GM12874 (cell line): ENCODE data around the gene ATP2A2.

Experiments used
- TF ChIP-seq, protein P1 (sequence below): IDR thresholded peaks from 2 replicates; pipeline ENCODE4 v1.5.1; 2011; ENCODE audit warnings: low read depth, mild to moderate bottlenecking, control low read depth, low read length, moderate library complexity; ENCODE audit not compliant: insufficient read depth

ATP2A2 gene

DNA sequence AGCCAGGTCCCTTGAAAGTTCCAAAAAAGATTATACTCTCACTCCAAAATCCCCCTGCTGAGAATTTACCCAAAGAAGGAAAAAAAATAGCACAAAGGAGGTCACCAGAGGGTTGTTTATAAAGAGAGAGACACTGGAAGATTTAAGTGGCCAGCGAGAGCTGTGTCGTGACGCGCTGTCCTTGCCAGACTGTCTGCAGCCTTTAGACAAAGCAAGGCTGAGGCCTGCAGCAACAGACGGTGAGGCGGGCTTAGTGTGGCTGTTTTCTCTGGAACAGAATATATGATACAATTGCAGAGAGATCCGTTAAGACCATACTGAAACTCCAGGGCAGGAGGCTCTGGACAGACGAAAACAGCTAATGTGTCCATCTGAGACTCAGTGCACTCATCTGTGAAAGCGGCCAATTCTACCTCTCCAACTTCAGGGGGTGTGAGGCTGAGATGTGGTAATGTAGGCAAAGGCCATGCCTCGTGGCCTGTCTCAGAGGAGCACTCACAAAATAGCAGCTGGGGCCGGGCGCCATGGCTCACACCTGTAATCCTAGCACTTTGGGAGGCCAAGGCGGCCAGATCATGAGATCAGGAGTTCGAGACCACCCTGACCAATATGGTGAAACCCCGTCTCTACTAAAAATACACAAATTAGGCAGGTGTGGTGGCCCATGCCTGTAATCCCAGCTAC is 86.3 kb downstream of the ATP2A2 start:
- TF ChIP-seq, protein P1, sequence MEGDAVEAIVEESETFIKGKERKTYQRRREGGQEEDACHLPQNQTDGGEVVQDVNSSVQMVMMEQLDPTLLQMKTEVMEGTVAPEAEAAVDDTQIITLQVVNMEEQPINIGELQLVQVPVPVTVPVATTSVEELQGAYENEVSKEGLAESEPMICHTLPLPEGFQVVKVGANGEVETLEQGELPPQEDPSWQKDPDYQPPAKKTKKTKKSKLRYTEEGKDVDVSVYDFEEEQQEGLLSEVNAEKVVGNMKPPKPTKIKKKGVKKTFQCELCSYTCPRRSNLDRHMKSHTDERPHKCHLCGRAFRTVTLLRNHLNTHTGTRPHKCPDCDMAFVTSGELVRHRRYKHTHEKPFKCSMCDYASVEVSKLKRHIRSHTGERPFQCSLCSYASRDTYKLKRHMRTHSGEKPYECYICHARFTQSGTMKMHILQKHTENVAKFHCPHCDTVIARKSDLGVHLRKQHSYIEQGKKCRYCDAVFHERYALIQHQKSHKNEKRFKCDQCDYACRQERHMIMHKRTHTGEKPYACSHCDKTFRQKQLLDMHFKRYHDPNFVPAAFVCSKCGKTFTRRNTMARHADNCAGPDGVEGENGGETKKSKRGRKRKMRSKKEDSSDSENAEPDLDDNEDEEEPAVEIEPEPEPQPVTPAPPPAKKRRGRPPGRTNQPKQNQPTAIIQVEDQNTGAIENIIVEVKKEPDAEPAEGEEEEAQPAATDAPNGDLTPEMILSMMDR, result no peak

DNA sequence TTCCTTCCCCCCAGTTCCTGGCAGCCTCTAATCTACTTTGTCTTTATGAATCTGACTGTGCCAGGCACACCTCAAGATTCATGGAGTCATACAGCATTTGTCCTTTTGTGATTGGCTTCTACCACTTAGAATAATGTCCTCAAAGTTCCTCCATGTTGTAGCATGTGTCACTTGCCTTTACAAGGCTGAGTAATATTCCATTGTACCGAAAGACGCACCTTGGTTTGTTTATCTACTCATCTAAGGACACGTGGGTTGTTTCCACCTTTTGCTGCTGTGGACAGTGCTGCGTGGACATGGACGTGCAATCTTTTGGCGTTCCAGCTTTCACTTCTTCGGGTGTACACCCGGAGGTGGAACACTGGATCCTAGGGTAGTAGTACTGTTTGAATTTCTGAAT is 88.9 kb downstream of the ATP2A2 start:
- TF ChIP-seq, protein P1, result no peak

DNA sequence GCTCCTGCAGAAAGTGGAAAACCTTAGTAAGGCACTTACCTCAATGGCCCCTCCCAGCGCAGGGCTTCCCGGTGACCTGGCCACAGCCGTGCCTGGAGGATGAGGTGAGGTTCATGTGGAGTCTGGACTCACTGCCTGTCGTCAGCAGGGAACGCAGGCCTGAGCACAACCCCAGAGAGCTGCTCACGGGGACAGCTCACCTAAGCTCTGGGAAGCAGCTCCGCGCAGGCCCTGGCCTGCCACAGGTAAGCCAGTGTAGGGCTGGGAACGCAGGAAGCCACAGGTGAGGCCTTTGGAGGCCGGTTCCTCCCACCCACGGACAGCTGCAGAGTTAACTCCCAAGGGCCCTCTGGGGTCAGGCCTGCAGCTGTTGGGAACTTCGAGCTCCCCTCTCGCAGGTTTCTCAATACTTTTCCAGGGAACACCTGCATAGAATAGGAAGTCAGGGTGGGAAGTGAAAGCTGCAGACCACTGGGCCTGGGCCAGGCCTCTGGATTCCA is 89.7 kb downstream of the ATP2A2 start:
- TF ChIP-seq, protein P1, result no peak

DNA sequence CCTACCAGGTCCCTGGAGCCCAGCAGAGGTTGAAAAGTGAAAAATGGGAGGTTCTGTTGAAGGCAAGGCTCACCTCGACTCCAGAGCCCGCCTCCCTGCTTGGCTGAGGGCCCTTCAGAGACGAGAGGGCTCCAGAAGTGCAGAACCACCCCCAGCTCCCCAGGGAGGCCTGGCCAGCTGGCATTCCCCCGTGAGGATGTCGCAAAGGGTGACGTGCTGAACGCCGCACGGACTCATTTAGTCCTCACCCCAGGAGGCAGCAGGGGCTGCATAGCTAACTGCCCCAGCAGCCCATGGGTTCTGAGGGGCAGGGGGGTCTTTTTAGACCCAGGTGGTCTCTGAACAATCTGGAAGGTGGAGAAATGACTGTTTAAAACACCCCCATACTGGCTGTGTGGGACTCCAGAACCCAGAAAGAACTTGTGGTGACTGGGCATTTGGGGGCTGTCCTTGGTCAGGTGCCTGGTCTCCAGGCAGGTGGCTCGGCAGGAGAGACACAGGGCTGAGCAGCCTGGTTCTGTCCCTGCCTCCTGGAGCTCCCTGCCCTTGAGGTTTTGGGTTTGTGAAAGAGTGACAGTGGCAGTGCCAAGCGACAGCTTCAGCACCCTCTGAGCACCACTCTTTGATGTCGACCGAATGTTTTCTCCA is 90.5 kb downstream of the ATP2A2 start:
- TF ChIP-seq, protein P1, result no peak

DNA sequence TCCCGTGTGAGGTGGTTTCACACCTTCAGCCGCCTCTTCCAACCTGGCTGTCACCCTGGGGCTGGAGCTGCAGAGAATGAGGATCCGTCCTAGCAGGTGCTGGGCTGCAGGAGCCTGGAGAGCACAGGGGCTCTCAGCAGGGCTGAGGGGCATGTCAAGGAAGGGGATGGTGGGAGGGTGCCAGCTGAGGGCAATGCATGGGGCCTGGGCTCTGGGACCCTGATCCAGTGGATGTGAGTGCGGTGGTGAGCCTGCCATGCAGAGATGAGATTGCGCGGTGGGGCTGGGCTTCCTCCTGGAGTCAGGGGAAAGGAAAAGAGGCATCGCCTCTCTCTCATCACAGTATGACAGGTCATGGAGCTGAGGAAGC is 91.0 kb downstream of the ATP2A2 start:
- TF ChIP-seq, protein P1, result no peak

DNA sequence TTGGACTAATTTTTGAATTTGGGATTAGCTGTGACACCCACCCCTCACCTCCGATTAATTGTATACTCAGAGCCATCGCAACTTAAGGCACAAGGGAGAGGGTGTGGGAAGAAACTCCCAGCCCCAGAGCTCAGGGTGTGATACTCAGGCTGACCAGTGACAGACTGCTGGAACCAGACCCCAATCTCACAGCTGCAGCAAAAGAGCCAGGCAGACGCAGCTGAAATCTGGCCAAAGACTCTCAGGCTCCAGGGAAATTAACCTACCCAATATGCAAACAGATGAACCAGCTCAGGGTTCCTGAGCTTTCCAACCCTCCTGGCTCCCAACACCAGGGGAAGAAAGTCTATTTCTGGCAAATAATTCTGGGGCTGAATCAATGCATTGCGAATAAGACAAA is 92.0 kb downstream of the ATP2A2 start:
- TF ChIP-seq, protein P1, result no peak

DNA sequence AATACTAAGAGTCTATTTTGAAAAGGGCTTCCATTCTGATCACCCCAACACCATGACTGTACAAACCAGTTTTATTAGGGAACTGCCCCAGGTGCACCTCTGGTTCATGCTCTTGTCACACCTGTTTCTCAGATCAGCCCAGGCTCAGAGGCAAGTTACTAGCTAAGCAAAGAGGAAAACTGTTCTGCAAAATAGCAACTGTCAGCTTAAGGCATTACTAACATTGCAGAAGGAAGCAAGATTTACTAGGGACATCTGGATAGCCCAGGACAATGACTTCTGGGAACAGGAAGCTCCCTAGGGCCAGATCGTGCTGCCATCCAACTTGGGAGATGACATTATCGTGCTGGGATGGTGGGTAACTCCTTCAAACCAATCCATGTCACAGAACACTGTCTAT is 92.4 kb downstream of the ATP2A2 start:
- TF ChIP-seq, protein P1, result no peak
